ENCODE data around the gene GLT6D1.

- TF ChIP-seq CTCF (conservative IDR thresholded peaks at IDR 0.05) = no peak
- no peak for TF ChIP-seq ZFX (IDR thresholded peaks at IDR 0.05)
Measured at GRCh38 chr9:135596211-135596610, 43.1 kb downstream of the GLT6D1 start.
